ENCODE measurements around the gene CCL13.

CCL13 gene

DNA sequence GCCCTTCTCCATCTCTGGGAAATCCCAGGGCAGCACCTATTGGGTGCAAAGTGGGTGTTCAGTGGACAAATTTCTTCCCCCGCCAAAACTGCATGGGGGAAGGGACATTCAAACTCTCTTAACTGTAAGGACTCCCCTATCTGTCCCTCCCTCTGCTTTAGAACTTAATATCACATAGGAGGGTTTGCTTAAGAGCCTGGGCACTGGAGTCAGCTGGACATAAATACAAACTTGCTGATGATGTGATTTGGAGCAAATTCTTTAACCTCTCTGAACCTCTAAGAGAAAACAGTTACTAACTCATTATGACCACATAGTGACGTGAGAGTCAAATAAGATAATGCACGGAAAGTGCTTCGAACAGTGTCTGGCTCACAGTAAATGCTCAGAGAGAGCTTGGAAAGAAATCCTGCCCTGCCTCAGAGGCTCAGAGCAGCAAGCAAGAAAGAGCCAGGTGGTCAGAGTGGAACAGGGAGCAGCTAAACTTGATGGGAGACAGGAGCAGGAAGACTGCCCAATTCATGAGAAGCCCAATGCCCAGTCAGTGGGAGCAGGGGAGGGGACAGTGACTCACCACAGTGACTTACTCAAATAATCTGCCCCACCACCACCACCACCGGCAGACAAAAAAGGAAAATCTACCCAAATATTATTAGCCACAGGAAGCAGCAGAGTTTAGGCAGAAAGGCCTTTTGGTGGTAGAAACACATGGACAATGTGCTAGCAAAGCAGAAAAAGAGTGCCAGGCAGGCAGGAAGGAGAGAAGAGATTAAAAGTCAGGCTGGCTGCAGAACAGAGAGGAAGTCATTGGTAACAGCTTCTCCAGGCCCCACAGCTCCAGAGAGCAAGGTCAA is 30.6 kb downstream of the CCL13 start:
- no peak for DNase-seq

DNA sequence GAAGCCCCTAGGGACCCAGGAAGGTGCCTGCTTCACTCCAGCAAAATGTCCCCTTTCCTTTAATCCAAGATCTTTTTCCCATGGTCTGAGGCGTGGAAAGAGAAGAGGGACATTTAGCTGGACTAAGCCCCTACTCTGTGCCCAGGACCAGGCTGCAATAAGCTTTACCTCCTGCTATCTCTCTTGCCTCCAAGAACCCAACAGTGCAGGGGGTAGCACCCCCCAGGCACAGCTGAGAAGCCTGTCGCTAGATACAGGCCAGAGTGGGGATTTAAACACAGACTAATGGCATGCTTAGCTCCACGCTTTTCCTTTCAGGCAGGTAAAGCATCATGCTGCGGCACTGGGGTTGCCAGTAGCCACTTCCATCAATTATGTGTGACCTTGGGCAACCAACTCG is 31.3 kb downstream of the CCL13 start:
- DNase-seq, result no peak

DNA sequence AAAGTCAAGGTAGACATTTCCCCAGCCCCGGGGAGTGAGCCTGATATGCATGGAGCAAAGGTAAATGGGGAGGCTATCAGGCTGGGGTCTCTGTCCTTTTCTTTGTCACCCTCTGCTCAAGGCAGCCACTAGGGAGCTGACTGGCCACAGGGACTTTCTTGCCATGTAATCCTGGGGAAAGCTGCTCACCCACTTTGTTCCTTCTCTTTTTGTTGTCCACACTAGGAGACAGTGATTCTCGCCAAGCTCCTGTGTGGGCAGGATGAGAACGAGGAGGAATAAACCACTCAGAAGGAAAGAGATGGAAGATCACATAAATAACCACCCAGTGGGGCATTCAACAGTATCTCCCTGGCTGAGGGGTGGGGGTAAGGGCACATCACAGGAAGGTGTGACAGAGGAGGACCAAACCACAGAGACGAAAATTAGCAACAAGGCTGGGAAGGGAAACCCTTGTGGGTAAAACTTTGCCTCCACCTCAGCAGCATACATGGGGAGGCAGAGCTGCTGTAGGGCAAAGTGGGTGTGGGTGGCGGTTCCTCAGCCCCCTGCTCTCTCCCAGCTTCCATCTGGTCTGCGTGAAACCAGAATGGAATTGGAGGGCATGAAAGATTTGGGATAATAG is 33.0 kb downstream of the CCL13 start:
- no peak for DNase-seq

- DNase-seq, result no peak
Measured at GRCh38 chr17:34390649-34391048, 34.4 kb downstream of the CCL13 start.

DNA sequence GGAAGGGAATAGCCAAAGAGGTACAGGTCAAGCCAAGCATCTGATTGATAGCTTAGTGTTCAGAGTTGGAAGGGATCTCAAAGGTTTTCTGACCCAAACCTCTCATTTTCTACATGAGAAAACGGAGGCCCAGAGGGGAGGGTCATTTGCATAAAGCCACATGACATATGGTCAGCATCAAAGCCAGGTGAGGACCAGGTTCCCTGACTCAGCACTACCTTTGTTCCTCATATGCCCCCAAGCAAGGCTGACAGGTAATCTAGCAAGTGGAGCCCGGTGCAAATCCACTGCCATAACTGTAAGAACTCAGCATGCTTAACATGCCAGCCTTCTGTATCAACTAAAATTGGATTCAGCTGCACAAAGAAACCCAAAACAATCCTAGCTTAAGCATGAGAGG is 35.0 kb downstream of the CCL13 start:
- no peak for DNase-seq

GRCh38 chr17:34393401-34393800 is 37.1 kb downstream of the CCL13 start:
- DNase-seq, result no peak

DNA sequence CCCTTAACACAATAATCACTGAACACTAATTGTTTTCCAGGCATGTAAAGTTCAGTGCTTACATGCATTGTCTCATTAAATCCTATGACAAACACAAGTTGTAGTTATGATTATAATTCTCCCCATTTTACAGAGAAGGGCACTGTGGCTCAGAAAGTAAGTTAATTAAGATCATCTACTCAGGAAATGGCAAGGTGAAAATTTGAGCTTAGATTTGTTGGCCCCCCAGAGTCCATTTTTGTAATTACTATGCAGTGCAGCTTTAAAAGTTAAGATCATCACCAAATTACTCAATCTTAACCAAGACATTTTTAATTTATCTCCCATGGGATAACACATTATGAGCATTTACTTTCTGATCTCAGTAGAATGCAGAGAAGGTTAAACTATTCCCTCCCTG is 41.0 kb downstream of the CCL13 start:
- DNase-seq, result no peak

DNA sequence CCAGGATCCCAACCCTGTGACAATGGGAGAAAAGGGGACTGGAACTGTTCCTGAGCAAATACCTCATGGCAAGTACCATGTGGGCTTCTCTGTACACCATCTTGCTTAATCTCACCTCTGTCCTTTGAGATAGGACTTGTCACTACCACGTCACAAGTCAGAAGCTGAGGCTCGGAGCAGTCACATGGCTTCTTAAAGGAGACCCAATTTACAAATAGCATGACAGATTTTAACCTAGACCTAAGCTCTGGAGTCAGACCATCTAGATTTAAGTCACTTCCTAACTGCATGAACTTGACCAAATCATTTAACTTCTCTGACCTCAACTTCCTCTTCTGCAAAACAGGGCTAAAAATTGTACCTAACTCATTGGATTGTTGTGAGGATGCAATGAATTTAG is 42.7 kb downstream of the CCL13 start:
- no peak for DNase-seq

GRCh38 chr17:34399725-34400124 is 43.4 kb downstream of the CCL13 start:
- no peak for DNase-seq

DNA sequence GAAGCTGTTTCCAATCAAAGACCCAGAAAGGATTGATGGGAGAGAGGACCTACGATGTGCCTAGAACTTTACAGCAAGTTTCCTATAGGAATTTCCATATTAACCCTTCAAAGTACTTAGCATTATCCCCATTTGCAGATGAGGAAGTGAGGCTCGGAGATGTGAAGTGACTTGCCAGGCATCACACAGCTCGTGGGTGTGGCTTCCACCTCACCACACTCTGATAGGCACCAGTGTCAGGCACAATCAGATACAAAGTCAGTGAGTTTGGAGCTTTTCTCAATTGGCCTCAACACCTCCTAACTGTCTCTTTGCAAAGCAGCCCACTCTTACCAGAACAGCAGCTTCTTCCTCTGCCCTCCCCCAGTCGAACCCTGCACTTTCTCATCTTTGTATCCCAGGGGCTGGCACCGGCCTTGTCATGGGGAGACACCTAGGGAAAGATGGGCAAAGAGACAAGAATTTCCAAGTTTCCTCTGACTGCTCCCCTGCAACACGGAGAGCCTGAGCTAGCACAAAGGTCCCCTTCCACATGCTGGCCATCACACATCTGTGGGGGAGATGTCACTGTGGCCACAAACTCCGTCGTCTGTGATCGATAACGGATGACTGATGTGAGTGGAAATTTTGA is 44.1 kb downstream of the CCL13 start:
- no peak for DNase-seq

GRCh38 chr17:34401165-34401564 is 44.9 kb downstream of the CCL13 start:
- DNase-seq, result no peak

GRCh38 chr17:34403006-34403405 is 46.7 kb downstream of the CCL13 start:
- DNase-seq, result no peak

- DNase-seq, result no peak
Measured at GRCh38 chr17:34406226-34406625, 49.9 kb downstream of the CCL13 start.
